OCI-LY1 (cell line): ENCODE results near the gene WDFY4.

Experiments used
- H2AFZ ChIP-seq: fragments of 200-600 bp; sonication (generic), shearing (Covaris generic); 2 replicates; pipeline ENCODE4 v1.6.0; 2014; ENCODE audit warnings: antibody characterized with exemption, mild to moderate bottlenecking, low read length
- H3F3A ChIP-seq: fragments of 200-600 bp; sonication (generic), shearing (Covaris generic); 2 replicates; pipeline ENCODE4 v1.6.0; 2014; ENCODE audit warnings: mild to moderate bottlenecking, antibody characterized with exemption, low read length, moderate library complexity; ENCODE audit not compliant: insufficient read depth
- H3K27ac ChIP-seq: fragments of 200-600 bp; sonication (generic); 2 replicates; pipeline ENCODE4 v1.5.1; 2014; ENCODE audit warnings: low read length, mixed run types, mild to moderate bottlenecking, low read depth; ENCODE audit not compliant: poor library complexity, severe bottlenecking
- H3K27me3 ChIP-seq: fragments of 200-600 bp; sonication (generic); 2 replicates; pipeline ENCODE4 v1.6.0; 2014; ENCODE audit warnings: antibody characterized with exemption, mild to moderate bottlenecking, low read length, moderate library complexity; ENCODE audit not compliant: insufficient read depth
- H3K36me3 ChIP-seq: fragments of 200-600 bp; sonication (generic); 2 replicates; pipeline ENCODE4 v1.6.1; 2014; ENCODE audit warnings: mild to moderate bottlenecking, antibody characterized with exemption, low read length, moderate library complexity, mixed read lengths; ENCODE audit not compliant: insufficient read depth
- H3K4me1 ChIP-seq: fragments of 200-600 bp; sonication (generic); 2 replicates; pipeline ENCODE4 v1.5.1; 2014; ENCODE audit warnings: mild to moderate bottlenecking, low read length, moderate library complexity; ENCODE audit not compliant: insufficient read depth, severe bottlenecking
- H3K4me2 ChIP-seq: fragments of 200-600 bp; sonication (generic), shearing (Covaris generic); 2 replicates; pipeline ENCODE4 v1.6.1; 2014; ENCODE audit warnings: low read length
- H3K4me3 ChIP-seq: fragments of 200-600 bp; sonication (generic); 2 replicates; pipeline ENCODE4 v1.5.1; 2014; ENCODE audit warnings: low read length, low read depth, mild to moderate bottlenecking, mixed read lengths; ENCODE audit not compliant: poor library complexity, severe bottlenecking
- H3K79me2 ChIP-seq: fragments of 200-600 bp; shearing (Covaris generic); 2 replicates; pipeline ENCODE4 v1.6.1; 2016; ENCODE audit warnings: mixed run types, low read length, mixed read lengths; ENCODE audit not compliant: insufficient read depth
- H3K9ac ChIP-seq: fragments of 200-600 bp; sonication (generic), shearing (Covaris generic); 2 replicates; pipeline ENCODE4 v1.6.1; 2014; ENCODE audit warnings: mild to moderate bottlenecking, low read length, mixed read lengths
- H3K9me2 ChIP-seq: fragments of 200-600 bp; sonication (generic), shearing (Covaris generic); 2 replicates; pipeline ENCODE4 v1.6.1; 2014; ENCODE audit warnings: low read depth, mild to moderate bottlenecking, low read length, mixed read lengths
- H3K9me3 ChIP-seq: fragments of 200-600 bp; shearing (Covaris generic); 2 replicates; pipeline ENCODE4 v1.6.1; 2014; ENCODE audit warnings: low read length, mixed read lengths
- H4K20me1 ChIP-seq: fragments of 200-600 bp; sonication (generic), shearing (Covaris generic); 2 replicates; pipeline ENCODE4 v1.6.0; 2016; ENCODE audit warnings: mild to moderate bottlenecking, low read length; ENCODE audit not compliant: insufficient read depth
- EZH2 ChIP-seq: fragments of 200-600 bp; sonication (generic), shearing (Covaris generic); IDR thresholded peaks from 2 replicates; pipeline ENCODE4 v1.8.0; 2017; ENCODE audit warnings: borderline replicate concordance, mixed run types, mild to moderate bottlenecking, antibody characterized with exemption, low read length, moderate library complexity, mixed read lengths
- TF ChIP-seq, protein P1 (sequence below): fragments of 200-600 bp; sonication (generic), shearing (Covaris generic); IDR thresholded peaks from 2 replicates; pipeline ENCODE4 v1.5.1; 2017; ENCODE audit warnings: mild to moderate bottlenecking, antibody characterized with exemption, low read length, moderate library complexity, mixed read lengths

WDFY4 gene

DNA sequence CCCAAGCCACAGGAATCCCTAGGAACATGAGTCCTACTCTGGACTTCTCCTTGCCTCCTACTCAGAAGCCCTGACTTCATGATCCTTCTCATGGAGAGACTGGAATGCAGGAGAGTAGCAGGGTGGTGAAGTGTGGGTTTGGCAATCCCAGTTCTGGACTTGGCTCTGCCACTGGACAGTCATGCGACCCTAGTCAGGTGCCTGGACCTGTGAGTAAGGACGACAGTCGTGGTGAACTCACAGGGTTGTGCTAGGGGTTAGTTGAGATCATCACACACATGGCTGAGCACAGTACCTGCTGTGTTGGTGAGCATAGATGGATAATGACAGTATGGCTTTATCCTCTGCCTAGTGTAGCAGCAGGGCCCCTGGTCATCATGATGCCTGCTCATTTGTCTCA lies 137.0 kb downstream of the WDFY4 start:
- H3K27ac ChIP-seq, result no peak overlapping the region
- no peaks in the 10 kb centered on the region for H3K9me3 ChIP-seq
- H3K9me2 ChIP-seq, result no peaks in the 10 kb centered on the region
- H3K4me2 ChIP-seq, result no peak overlapping the region
- no peaks in the 10 kb centered on the region for H3K27me3 ChIP-seq
- no peaks in the 10 kb centered on the region for H4K20me1 ChIP-seq
- H3F3A ChIP-seq, result no peaks in the 10 kb centered on the region
- no peak overlapping the region for H3K9ac ChIP-seq
- no peaks in the 10 kb centered on the region for H3K4me1 ChIP-seq
- no peak overlapping the region for H3K4me3 ChIP-seq
- no peak for TF ChIP-seq EZH2
- TF ChIP-seq, protein P1, sequence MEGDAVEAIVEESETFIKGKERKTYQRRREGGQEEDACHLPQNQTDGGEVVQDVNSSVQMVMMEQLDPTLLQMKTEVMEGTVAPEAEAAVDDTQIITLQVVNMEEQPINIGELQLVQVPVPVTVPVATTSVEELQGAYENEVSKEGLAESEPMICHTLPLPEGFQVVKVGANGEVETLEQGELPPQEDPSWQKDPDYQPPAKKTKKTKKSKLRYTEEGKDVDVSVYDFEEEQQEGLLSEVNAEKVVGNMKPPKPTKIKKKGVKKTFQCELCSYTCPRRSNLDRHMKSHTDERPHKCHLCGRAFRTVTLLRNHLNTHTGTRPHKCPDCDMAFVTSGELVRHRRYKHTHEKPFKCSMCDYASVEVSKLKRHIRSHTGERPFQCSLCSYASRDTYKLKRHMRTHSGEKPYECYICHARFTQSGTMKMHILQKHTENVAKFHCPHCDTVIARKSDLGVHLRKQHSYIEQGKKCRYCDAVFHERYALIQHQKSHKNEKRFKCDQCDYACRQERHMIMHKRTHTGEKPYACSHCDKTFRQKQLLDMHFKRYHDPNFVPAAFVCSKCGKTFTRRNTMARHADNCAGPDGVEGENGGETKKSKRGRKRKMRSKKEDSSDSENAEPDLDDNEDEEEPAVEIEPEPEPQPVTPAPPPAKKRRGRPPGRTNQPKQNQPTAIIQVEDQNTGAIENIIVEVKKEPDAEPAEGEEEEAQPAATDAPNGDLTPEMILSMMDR, result no peak
- H3K79me2 ChIP-seq, result no peaks in the 10 kb centered on the region
- peaks cover 89% of the 10 kb centered on the region for H3K36me3 ChIP-seq
- no peak overlapping the region for H2AFZ ChIP-seq

DNA sequence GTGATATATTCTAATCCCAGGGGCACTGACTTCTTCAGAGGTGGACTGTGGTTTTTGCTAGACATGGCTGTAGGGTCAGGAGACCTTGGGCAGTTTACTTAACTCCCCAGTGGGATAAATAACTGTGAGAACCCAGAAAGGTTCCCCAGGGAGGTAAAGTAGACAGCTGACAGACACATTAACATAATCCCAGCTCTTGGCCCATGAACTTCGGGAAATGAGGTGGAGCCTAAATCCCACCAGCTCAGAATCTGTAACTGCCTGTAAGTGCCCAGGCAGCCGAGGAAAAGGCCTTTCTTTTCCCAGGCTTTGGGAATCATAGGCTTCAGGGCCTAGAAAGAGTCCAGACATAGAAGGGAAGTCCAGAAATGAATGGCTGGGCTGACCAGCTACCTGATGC lies 149.0 kb downstream of the WDFY4 start:
- Histone ChIP-seq H3F3A (no peaks in the 10 kb centered on the region), H3K4me2 (no peak overlapping the region), H3K9me3 (no peaks in the 10 kb centered on the region), H3K9me2 (no peaks in the 10 kb centered on the region), H3K4me1 (no peaks in the 10 kb centered on the region), H3K4me3 (no peak overlapping the region), H4K20me1 (no peaks in the 10 kb centered on the region), H3K36me3 (peaks cover 90% of the 10 kb centered on the region), H2AFZ (no peak overlapping the region), H3K27ac (no peak overlapping the region), H3K9ac (no peak overlapping the region), H3K79me2 (no peaks in the 10 kb centered on the region), H3K27me3 (no peaks in the 10 kb centered on the region)
- TF ChIP-seq EZH2, result no peak
- TF ChIP-seq, protein P1, result no peak

DNA sequence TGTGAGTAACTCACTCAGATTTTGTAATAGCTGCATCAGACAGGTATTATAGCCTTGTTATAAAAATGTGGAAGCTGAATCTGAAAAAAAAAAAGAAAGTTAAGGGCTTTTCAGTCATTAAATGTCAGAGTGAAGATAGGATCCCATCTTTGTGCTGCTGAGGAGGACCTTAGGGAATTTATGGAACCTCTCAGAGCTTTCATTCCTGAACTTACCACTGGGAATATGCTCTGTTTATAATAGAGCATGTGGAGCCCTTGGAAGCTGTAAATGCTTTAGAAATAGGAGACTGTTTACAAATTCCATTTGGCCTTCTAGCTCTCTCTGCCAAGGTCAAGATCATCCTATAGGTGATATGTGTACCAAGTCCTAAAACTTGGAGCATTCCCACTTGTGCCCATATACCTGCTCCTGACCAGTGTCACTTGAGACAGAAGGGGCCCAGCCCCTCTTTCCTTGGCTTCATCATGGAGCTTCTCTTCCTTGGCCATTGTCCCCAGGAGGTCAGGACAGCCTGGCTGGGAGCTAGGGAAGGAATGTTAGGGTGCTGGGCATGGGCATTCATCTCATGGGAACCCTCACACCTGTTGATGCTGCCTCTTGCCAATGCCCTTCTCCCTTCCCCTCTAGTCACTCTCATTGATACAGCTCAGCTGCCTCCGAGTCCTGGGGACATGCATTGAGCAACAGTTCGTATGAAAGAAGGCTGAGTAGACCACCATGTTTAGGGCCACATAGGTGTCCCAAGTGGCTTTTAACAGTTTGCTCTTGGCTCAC lies 149.7 kb downstream of the WDFY4 start:
- no peak overlapping the region for H3K27ac ChIP-seq
- H3K36me3 ChIP-seq, result peaks cover 91% of the 10 kb centered on the region
- no peaks in the 10 kb centered on the region for H3K79me2 ChIP-seq
- H3K4me2 ChIP-seq, result no peak overlapping the region
- no peak overlapping the region for H2AFZ ChIP-seq
- H3K4me1 ChIP-seq, result no peaks in the 10 kb centered on the region
- H3K9me2 ChIP-seq, result no peaks in the 10 kb centered on the region
- no peaks in the 10 kb centered on the region for H3K9me3 ChIP-seq
- H3K9ac ChIP-seq, result no peak overlapping the region
- no peak overlapping the region for H3K4me3 ChIP-seq
- TF ChIP-seq EZH2, result no peak
- TF ChIP-seq, protein P1, result no peak
- no peaks in the 10 kb centered on the region for H4K20me1 ChIP-seq
- H3K27me3 ChIP-seq, result no peaks in the 10 kb centered on the region
- no peaks in the 10 kb centered on the region for H3F3A ChIP-seq
